Activated naive CD4-positive, alpha-beta T cell treated with Interleukin-2 at 50 U/mL for 16 hours (primary cell): ENCODE measurements around the gene RPS17.
"Not testable (repeated sequence)": the region's sequence is repeated elsewhere in the genome, so short reads cannot be mapped to it uniquely, and the experiment has no call there.

Experiments
- DNase-seq: peaks from one replicate; pipeline ENCODE4 v3.0.0-alpha.2; 2020

RPS17 gene

GRCh38 chr15:82545002-82545401 lies 4.7 kb upstream of the RPS17 start:
- DNase-seq: no peak

GRCh38 chr15:82544431-82544830 lies 4.2 kb upstream of the RPS17 start:
- no peak for DNase-seq

GRCh38 chr15:82543160-82543559 lies 2.9 kb upstream of the RPS17 start:
- DNase-seq: no peak

- no peak for DNase-seq
These were observed 751 bp upstream of the RPS17 start for GRCh38 chr15:82540984-82541431.

GRCh38 chr15:82539691-82540054 lies 584 bp downstream of the RPS17 start:
- no peak for DNase-seq

GRCh38 chr15:82538961-82539690 lies 1.1 kb downstream of the RPS17 start:
- DNase-seq: peak; percentile 37

GRCh38 chr15:82537351-82537908 lies 2.8 kb downstream of the RPS17 start:
- no peak for DNase-seq

GRCh38 chr15:82536409-82537350 lies 3.6 kb downstream of the RPS17 start:
- no peak for DNase-seq

- no peak for DNase-seq
These were observed 4.5 kb downstream of the RPS17 start for GRCh38 chr15:82535566-82536408.

GRCh38 chr15:82535151-82535550 lies 5.1 kb downstream of the RPS17 start:
- DNase-seq: not testable (repeated sequence)

- not testable (repeated sequence) for DNase-seq
These were observed 5.8 kb downstream of the RPS17 start for GRCh38 chr15:82534457-82534861.

- no peak for DNase-seq
These were observed 6.5 kb downstream of the RPS17 start for GRCh38 chr15:82533801-82534200.

- no peak for DNase-seq
These were observed 7.2 kb downstream of the RPS17 start for GRCh38 chr15:82532991-82533481.

GRCh38 chr15:82532383-82532990 lies 7.8 kb downstream of the RPS17 start:
- DNase-seq: no peak

- no peak for DNase-seq
These were observed 8.5 kb downstream of the RPS17 start for GRCh38 chr15:82531496-82532382.

- DNase-seq: peak; percentile 74
These were observed 9.5 kb downstream of the RPS17 start for GRCh38 chr15:82530606-82531379.

- no peak for DNase-seq
These were observed 10.3 kb downstream of the RPS17 start for GRCh38 chr15:82530006-82530405.

GRCh38 chr15:82513587-82513986 lies 26.7 kb downstream of the RPS17 start:
- DNase-seq: not testable (repeated sequence)

- DNase-seq: not testable (repeated sequence)
These were observed 32.6 kb downstream of the RPS17 start for GRCh38 chr15:82507693-82508092.

GRCh38 chr15:82507087-82507486 lies 33.2 kb downstream of the RPS17 start:
- not testable (repeated sequence) for DNase-seq
